22Rv1 (cell line): Measurements from ENCODE around the gene KCNAB1.

Source experiments
- CTCF ChIP-seq: fragments of 450-650 bp; IDR thresholded peaks from 2 replicates; pipeline ENCODE4 v1.5.1; 2017; ENCODE audit warnings: mild to moderate bottlenecking
- ZFX ChIP-seq: fragments of 450-650 bp; IDR thresholded peaks from 2 replicates; pipeline ENCODE4 v1.6.1; 2017; ENCODE audit warnings: antibody characterized with exemption, borderline replicate concordance

- TF ChIP-seq CTCF: no peak
- TF ChIP-seq ZFX: no peak
Observed at GRCh38 chr3:156132313-156132712, 11.9 kb downstream of the KCNAB1 start.
